ENCODE results near the gene HEBP2.

HEBP2 gene

DNA sequence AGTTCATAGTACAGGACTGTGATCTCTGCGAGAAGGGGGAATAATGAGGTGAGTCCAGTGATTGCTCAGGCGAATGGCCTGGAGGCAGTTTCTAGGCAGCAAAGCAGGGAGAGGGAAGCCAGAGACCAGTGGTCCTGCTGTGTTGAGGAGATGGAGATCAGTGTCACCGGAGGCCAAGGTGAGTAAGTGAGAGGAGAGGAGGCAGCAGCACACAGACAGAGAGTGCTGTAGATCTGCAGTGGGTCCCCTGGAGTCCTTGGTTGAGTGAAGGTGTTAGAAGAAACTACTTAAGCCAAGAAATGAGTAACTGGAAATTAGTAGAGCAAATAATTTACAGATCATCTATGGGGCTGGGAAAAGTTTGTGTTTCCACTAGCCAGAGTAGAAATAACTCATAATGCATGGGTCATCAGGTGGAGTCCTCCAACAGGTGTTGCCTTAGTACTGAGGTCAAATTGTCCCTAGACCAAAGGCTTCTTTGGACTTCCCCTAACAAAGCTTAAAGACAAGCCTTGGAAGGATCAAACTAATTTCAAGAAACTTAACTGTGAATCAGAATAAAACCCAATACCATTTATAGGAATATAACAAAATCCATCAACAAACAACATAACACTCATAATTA is 13.6 kb downstream of the HEBP2 start:
- Histone ChIP-seq H3K14ac (ENCODE audit: low read length) (no peak overlapping the region), H3K9ac (ENCODE audit: low read depth, low read length, poor library complexity) (no peak overlapping the region), H2BK15ac (ENCODE audit: low read length) (no peak overlapping the region), H3K4me3 (ENCODE audit: low read length in 2 of 2) (no peak overlapping the region), H3K4ac (ENCODE audit: low read length) (no peak overlapping the region), H2BK12ac (ENCODE audit: low read length) (no peak overlapping the region), H3K36me3 (replicated peaks in 1 of 2; ENCODE audit: control insufficient read depth in 2 of 2, insufficient read depth in 2 of 2, low read length in 2 of 2) (peaks cover 16 to 55% of the 10 kb centered on the region in 2 donors), H4K91ac (ENCODE audit: low read depth, low read length, poor library complexity) (no peak overlapping the region), H3K23ac (ENCODE audit: low read depth, low read length, poor library complexity) (no peak overlapping the region), H3K18ac (ENCODE audit: low read length) (no peak overlapping the region), H3K4me1 (ENCODE audit: control insufficient read depth in 2 of 2, insufficient read depth in 1 of 2, low read depth in 1 of 2, low read length in 2 of 2) (peaks cover 0 to 8% of the 10 kb centered on the region in 2 donors), H2BK120ac (ENCODE audit: low read depth, low read length) (no peak overlapping the region), H3K4me2 (ENCODE audit: insufficient read depth, low read length, poor library complexity, severe bottlenecking) (no peak overlapping the region), H3K9me3 (replicated peaks in 1 of 2; ENCODE audit: control insufficient read depth in 2 of 2, insufficient read depth in 1 of 2, low read depth in 1 of 2, low read length in 2 of 2) (peaks cover 0 to 5% of the 10 kb centered on the region in 2 donors), H3K27me3 (ENCODE audit: control insufficient read depth in 3 of 3, insufficient read depth in 3 of 3, low read depth in 1 of 3, low read length in 3 of 3) (no peaks in the 10 kb centered on the region), H3K27ac (replicated peaks; ENCODE audit: low read length) (no peak overlapping the region), H2BK5ac (ENCODE audit: low read length) (no peak overlapping the region), H2AFZ (ENCODE audit: low read length) (no peak overlapping the region), H2AK5ac (ENCODE audit: low read depth, low read length) (no peak overlapping the region), H3K79me1 (ENCODE audit: low read depth, low read length) (no peaks in the 10 kb centered on the region), H4K8ac (ENCODE audit: low read depth, low read length) (no peak overlapping the region)
- WGBS, 2 donors (ENCODE audit: extremely low coverage in 2 of 2, insufficient read length in 2 of 2, insufficient replicate concordance in 1 of 2): no CpG with 5 or more reads among the region's 3 CpGs
- no peak for DNase-seq (ENCODE audit: low spot score)

DNA sequence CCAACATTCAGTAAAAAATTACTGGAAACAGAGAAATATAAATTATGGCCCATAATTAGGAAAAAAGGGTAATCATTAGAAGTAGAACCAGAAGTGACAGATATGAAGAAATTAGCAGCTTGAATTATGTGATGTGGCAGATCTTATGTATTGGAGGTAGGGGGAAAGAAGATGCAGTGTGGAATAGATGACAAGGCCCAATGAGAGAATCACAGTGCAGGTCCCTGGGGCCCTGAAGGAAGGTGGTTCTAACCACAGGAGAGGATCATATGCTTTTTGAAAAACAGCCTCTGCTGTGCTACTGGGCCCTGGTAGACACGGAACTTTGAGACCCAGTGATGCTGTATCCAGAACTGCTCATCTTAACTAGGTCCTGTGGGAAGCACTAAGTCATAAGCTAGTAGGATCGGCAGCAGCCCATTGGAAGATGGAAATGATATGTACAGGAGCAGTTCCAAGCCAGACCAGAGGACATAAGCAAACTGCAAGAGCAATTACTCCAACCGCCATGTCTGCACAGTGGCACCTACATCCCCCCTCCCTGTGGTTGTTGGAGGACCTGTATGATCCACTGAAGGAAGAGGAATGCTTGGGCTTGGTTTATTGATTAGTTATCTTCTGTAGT is 14.2 kb downstream of the HEBP2 start:
- H3K27me3 ChIP-seq (ENCODE audit: control insufficient read depth in 3 of 3, insufficient read depth in 3 of 3, low read depth in 1 of 3, low read length in 3 of 3): no peaks in the 10 kb centered on the region
- no peak overlapping the region for H2AFZ ChIP-seq (ENCODE audit: low read length)
- no peak overlapping the region for H3K14ac ChIP-seq (ENCODE audit: low read length)
- H4K91ac ChIP-seq (ENCODE audit: low read depth, low read length, poor library complexity): no peak overlapping the region
- peak overlapping the region in 1 of 2 donors; percentile 32 for H3K4me3 ChIP-seq (ENCODE audit: low read length in 2 of 2)
- no peak overlapping the region for H2AK5ac ChIP-seq (ENCODE audit: low read depth, low read length)
- H3K79me1 ChIP-seq (ENCODE audit: low read depth, low read length): no peaks in the 10 kb centered on the region
- DNase-seq (ENCODE audit: low spot score): no peak
- no peak overlapping the region for H3K18ac ChIP-seq (ENCODE audit: low read length)
- H3K23ac ChIP-seq (ENCODE audit: low read depth, low read length, poor library complexity): no peak overlapping the region
- H2BK15ac ChIP-seq (ENCODE audit: low read length): no peak overlapping the region
- no peak overlapping the region for H3K9ac ChIP-seq (ENCODE audit: low read depth, low read length, poor library complexity)
- H3K4me2 ChIP-seq (ENCODE audit: insufficient read depth, low read length, poor library complexity, severe bottlenecking): no peak overlapping the region
- H2BK120ac ChIP-seq (ENCODE audit: low read depth, low read length): no peak overlapping the region
- WGBS, 2 donors (ENCODE audit: extremely low coverage in 2 of 2, insufficient read length in 2 of 2, insufficient replicate concordance in 1 of 2): no CpG with 5 or more reads among the region's 3 CpGs
- no peak overlapping the region for H2BK12ac ChIP-seq (ENCODE audit: low read length)
- H3K4me1 ChIP-seq (ENCODE audit: control insufficient read depth in 2 of 2, insufficient read depth in 1 of 2, low read depth in 1 of 2, low read length in 2 of 2): peaks cover 0 to 8% of the 10 kb centered on the region in 2 donors
- peaks cover 15 to 55% of the 10 kb centered on the region in 2 donors for H3K36me3 ChIP-seq (replicated peaks in 1 of 2; ENCODE audit: control insufficient read depth in 2 of 2, insufficient read depth in 2 of 2, low read length in 2 of 2)
- H3K27ac ChIP-seq (replicated peaks; ENCODE audit: low read length): no peak overlapping the region
- no peak overlapping the region for H3K4ac ChIP-seq (ENCODE audit: low read length)
- no peak overlapping the region for H2BK5ac ChIP-seq (ENCODE audit: low read length)
- no peak overlapping the region for H4K8ac ChIP-seq (ENCODE audit: low read depth, low read length)
- H3K9me3 ChIP-seq (replicated peaks in 1 of 2; ENCODE audit: control insufficient read depth in 2 of 2, insufficient read depth in 1 of 2, low read depth in 1 of 2, low read length in 2 of 2): peaks cover 0 to 5% of the 10 kb centered on the region in 2 donors

DNA sequence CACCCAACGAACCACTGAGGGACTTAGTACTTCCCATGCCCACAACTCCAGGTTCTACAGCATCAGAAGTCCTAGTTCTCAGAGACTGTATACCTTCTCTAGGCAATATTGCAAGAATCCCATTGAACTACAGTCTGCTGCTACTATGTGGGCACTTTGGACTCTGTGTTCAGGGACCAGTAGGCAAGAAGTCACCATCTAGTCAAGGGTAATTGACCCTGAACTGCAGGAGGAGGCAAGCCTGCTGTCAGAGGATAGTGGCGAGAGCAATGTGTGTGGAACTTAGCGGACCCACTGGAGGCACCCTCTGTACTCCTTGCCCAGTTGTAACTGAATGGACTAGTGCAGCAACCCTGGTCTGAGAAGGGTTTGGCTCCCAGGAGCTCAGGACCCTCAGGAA is 15.7 kb downstream of the HEBP2 start:
- H3K4me1 ChIP-seq (ENCODE audit: control insufficient read depth in 2 of 2, insufficient read depth in 1 of 2, low read depth in 1 of 2, low read length in 2 of 2): peaks cover 0 to 6% of the 10 kb centered on the region in 2 donors
- H3K4ac ChIP-seq (ENCODE audit: low read length): no peak overlapping the region
- no peak overlapping the region for H2BK12ac ChIP-seq (ENCODE audit: low read length)
- DNase-seq (ENCODE audit: low spot score): no peak
- no peak overlapping the region for H4K91ac ChIP-seq (ENCODE audit: low read depth, low read length, poor library complexity)
- no peak overlapping the region for H3K4me2 ChIP-seq (ENCODE audit: insufficient read depth, low read length, poor library complexity, severe bottlenecking)
- no peak overlapping the region for H3K14ac ChIP-seq (ENCODE audit: low read length)
- H3K9ac ChIP-seq (ENCODE audit: low read depth, low read length, poor library complexity): no peak overlapping the region
- H3K18ac ChIP-seq (ENCODE audit: low read length): no peak overlapping the region
- H3K27ac ChIP-seq (replicated peaks; ENCODE audit: low read length): no peak overlapping the region
- no peak overlapping the region for H2BK15ac ChIP-seq (ENCODE audit: low read length)
- H4K8ac ChIP-seq (ENCODE audit: low read depth, low read length): no peak overlapping the region
- H2BK5ac ChIP-seq (ENCODE audit: low read length): no peak overlapping the region
- no peak overlapping the region for H2BK120ac ChIP-seq (ENCODE audit: low read depth, low read length)
- WGBS, 2 donors (ENCODE audit: extremely low coverage in 2 of 2, insufficient read length in 2 of 2, insufficient replicate concordance in 1 of 2): no CpG with 5 or more reads among the region's 3 CpGs
- H3K9me3 ChIP-seq (replicated peaks in 1 of 2; ENCODE audit: control insufficient read depth in 2 of 2, insufficient read depth in 1 of 2, low read depth in 1 of 2, low read length in 2 of 2): peaks cover 0 to 5% of the 10 kb centered on the region in 2 donors
- H3K4me3 ChIP-seq (ENCODE audit: low read length in 2 of 2): no peak overlapping the region
- H3K27me3 ChIP-seq (ENCODE audit: control insufficient read depth in 3 of 3, insufficient read depth in 3 of 3, low read depth in 1 of 3, low read length in 3 of 3): no peaks in the 10 kb centered on the region
- no peak overlapping the region for H2AFZ ChIP-seq (ENCODE audit: low read length)
- H3K23ac ChIP-seq (ENCODE audit: low read depth, low read length, poor library complexity): no peak overlapping the region
- no peaks in the 10 kb centered on the region for H3K79me1 ChIP-seq (ENCODE audit: low read depth, low read length)
- no peak overlapping the region for H2AK5ac ChIP-seq (ENCODE audit: low read depth, low read length)
- peaks cover 17 to 58% of the 10 kb centered on the region in 2 donors for H3K36me3 ChIP-seq (replicated peaks in 1 of 2; ENCODE audit: control insufficient read depth in 2 of 2, insufficient read depth in 2 of 2, low read length in 2 of 2)

DNA sequence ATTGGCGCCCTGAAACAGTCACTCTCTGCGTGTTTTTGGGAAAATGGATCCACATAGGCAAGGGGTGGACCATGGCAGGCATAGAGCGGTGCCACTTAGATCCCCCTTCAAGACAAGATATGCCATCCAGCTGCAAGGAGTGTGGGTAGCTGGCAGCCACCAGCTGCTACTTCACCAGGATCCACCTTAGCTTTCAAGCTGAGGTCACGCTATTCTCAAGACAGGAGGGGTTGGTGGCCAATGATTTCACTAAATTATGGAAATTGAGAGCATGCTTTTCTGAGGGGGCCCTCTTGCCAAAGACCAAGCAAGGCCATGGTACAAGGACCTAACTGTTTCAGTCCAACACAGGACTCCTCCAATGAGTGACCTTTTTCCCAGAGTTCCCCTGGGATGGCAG is 16.3 kb downstream of the HEBP2 start:
- WGBS, 2 donors (ENCODE audit: extremely low coverage in 2 of 2, insufficient read length in 2 of 2, insufficient replicate concordance in 1 of 2): no CpG with 5 or more reads among the region's 4 CpGs
- no peak overlapping the region for H2BK15ac ChIP-seq (ENCODE audit: low read length)
- no peak overlapping the region for H2BK120ac ChIP-seq (ENCODE audit: low read depth, low read length)
- H2BK12ac ChIP-seq (ENCODE audit: low read length): no peak overlapping the region
- H2BK5ac ChIP-seq (ENCODE audit: low read length): no peak overlapping the region
- no peak overlapping the region for H3K4me3 ChIP-seq (ENCODE audit: low read length in 2 of 2)
- H3K4me1 ChIP-seq (ENCODE audit: control insufficient read depth in 2 of 2, insufficient read depth in 1 of 2, low read depth in 1 of 2, low read length in 2 of 2): peaks cover 0 to 6% of the 10 kb centered on the region in 2 donors
- no peak overlapping the region for H2AFZ ChIP-seq (ENCODE audit: low read length)
- peaks cover 0 to 5% of the 10 kb centered on the region in 2 donors for H3K9me3 ChIP-seq (replicated peaks in 1 of 2; ENCODE audit: control insufficient read depth in 2 of 2, insufficient read depth in 1 of 2, low read depth in 1 of 2, low read length in 2 of 2)
- no peak overlapping the region for H3K18ac ChIP-seq (ENCODE audit: low read length)
- no peaks in the 10 kb centered on the region for H3K79me1 ChIP-seq (ENCODE audit: low read depth, low read length)
- H3K4me2 ChIP-seq (ENCODE audit: insufficient read depth, low read length, poor library complexity, severe bottlenecking): no peak overlapping the region
- no peak overlapping the region for H3K23ac ChIP-seq (ENCODE audit: low read depth, low read length, poor library complexity)
- H3K14ac ChIP-seq (ENCODE audit: low read length): no peak overlapping the region
- peaks cover 15 to 63% of the 10 kb centered on the region in 2 donors for H3K36me3 ChIP-seq (replicated peaks in 1 of 2; ENCODE audit: control insufficient read depth in 2 of 2, insufficient read depth in 2 of 2, low read length in 2 of 2)
- no peak overlapping the region for H2AK5ac ChIP-seq (ENCODE audit: low read depth, low read length)
- no peaks in the 10 kb centered on the region for H3K27me3 ChIP-seq (ENCODE audit: control insufficient read depth in 3 of 3, insufficient read depth in 3 of 3, low read depth in 1 of 3, low read length in 3 of 3)
- H3K27ac ChIP-seq (replicated peaks; ENCODE audit: low read length): no peak overlapping the region
- no peak overlapping the region for H3K4ac ChIP-seq (ENCODE audit: low read length)
- no peak overlapping the region for H4K91ac ChIP-seq (ENCODE audit: low read depth, low read length, poor library complexity)
- no peak overlapping the region for H4K8ac ChIP-seq (ENCODE audit: low read depth, low read length)
- H3K9ac ChIP-seq (ENCODE audit: low read depth, low read length, poor library complexity): no peak overlapping the region
- DNase-seq (ENCODE audit: low spot score): no peak
